Mammary epithelial cell (primary cell): Measurements from ENCODE around the gene MYO7B.

ENCODE experiments used
- EZH2 ChIP-seq: IDR thresholded peaks from 2 replicates; pipeline ENCODE4 v1.6.1; 2012; ENCODE audit warnings: low read length, inconsistent platforms, borderline replicate concordance
- TF ChIP-seq, protein P1 (sequence below), 2 donors: IDR thresholded peaks in 1 of 2; conservative IDR thresholded peaks in 1 of 2; 2 replicates each; pipeline ENCODE4 v1.5.1; 2011 to 2012; ENCODE audit warnings: inconsistent platforms in 2 of 2, low read length in 2 of 2, mild to moderate bottlenecking in 2 of 2, control low read depth in 1 of 2, low read depth in 1 of 2; ENCODE audit not compliant: insufficient read depth in 1 of 2; ENCODE audit errors: extremely low read depth in 1 of 2

DNA sequence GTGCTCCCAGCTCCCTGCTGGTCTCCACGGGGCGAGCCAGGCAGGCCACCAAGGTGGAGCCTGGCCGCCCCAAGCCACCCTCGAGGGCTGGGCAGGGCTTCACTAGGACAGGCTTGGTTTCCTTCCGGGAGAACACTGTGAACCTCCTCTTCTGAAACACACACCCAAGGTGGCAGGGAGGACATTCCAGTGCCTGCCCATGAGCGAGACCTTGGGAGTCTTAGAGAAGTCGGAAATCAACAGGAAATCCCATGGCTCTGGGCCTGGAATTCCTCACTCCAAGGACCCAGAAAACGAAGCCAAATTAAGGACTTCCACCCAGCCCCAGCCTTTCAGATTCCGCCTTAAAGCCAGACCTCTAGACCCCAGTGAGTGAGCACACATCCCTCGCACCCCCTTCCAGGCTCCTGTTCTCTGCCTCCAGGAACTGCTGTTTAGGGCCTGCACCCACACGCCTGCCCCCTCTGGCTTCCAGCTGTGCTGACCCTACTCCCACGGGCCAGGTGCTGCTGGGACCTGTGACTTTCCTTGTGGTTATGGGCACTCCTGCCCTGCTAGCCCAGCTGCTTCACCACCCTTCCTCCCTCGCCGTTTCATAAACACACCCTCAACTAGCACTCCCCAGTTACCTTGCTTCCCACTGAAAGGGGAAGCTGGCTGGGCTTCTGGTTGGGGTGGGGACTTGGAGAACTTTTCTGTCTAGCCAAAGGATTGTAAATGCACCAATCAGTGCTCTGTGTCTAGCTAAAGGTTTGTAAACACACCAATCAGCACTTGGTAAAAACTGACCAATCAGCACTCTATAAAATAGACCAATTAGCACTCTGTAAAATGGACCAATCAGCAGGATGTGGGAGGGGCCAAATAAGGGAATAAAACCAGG, 124.2 kb downstream of the MYO7B start:
- TF ChIP-seq EZH2 = no peak
- TF ChIP-seq, protein P1, sequence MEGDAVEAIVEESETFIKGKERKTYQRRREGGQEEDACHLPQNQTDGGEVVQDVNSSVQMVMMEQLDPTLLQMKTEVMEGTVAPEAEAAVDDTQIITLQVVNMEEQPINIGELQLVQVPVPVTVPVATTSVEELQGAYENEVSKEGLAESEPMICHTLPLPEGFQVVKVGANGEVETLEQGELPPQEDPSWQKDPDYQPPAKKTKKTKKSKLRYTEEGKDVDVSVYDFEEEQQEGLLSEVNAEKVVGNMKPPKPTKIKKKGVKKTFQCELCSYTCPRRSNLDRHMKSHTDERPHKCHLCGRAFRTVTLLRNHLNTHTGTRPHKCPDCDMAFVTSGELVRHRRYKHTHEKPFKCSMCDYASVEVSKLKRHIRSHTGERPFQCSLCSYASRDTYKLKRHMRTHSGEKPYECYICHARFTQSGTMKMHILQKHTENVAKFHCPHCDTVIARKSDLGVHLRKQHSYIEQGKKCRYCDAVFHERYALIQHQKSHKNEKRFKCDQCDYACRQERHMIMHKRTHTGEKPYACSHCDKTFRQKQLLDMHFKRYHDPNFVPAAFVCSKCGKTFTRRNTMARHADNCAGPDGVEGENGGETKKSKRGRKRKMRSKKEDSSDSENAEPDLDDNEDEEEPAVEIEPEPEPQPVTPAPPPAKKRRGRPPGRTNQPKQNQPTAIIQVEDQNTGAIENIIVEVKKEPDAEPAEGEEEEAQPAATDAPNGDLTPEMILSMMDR (conservative IDR thresholded peaks at IDR 0.05 in 1 of 2, IDR thresholded peaks at IDR 0.05 in 1 of 2; ENCODE audit: extremely low read depth in 1 of 2, insufficient read depth in 1 of 2, low read depth in 1 of 2, low read length in 2 of 2) = no peak
